ENCODE results near the gene HSPA6. TPM values are rescaled to one million over a fixed set of nuclear protein-coding genes. Genes with fewer than 3 reads are reported as not detected.

Gene HSPA6
- polyA plus RNA-seq, 1 donor (not counting 4 experiments of a cell fraction or from before 2014, with no cell fraction given): 0.26 TPM

- DNase-seq (ENCODE audit: low read depth, low spot score) (no peak), FAIRE-seq (no peak)
- Histone ChIP-seq H3K36me3 (ENCODE audit: control insufficient read depth in 2 of 2, extremely low read depth in 1 of 2, insufficient read depth in 2 of 2, low read length in 2 of 2) (no peaks in the 10 kb centered on the region), H3K9me1 (ENCODE audit: control insufficient read depth, extremely low read depth, insufficient read depth, low read length) (no peaks in the 10 kb centered on the region), H4K20me1 (ENCODE audit: control insufficient read depth, extremely low read depth, insufficient read depth, low read length) (no peaks in the 10 kb centered on the region), H3K9ac (ENCODE audit: control insufficient read depth, extremely low read depth, insufficient read depth, low read length) (no peak overlapping the region), H3K4me3 (ENCODE audit: control insufficient read depth in 2 of 3, extremely low read depth in 1 of 3, insufficient read depth in 2 of 3, low read depth in 1 of 3, low read length in 3 of 3) (no peak overlapping the region), H3K9me3 (ENCODE audit: control insufficient read depth, low read depth, low read length) (no peaks in the 10 kb centered on the region), H3K27ac (ENCODE audit: control insufficient read depth, insufficient read depth, low read length) (no peak overlapping the region), H2AFZ (ENCODE audit: control insufficient read depth, low read length) (no peak overlapping the region), H3K4me2 (ENCODE audit: control insufficient read depth, extremely low read depth, insufficient read depth, low read depth, low read length) (no peak overlapping the region), H3K79me2 (ENCODE audit: control insufficient read depth, insufficient read depth, low read length) (no peaks in the 10 kb centered on the region), H3K4me1 (ENCODE audit: control insufficient read depth, extremely low read depth, insufficient read depth, low read length) (peaks cover 6% of the 10 kb centered on the region), H3K27me3 (ENCODE audit: control insufficient read depth, extremely low read depth, insufficient read depth, low read length) (peaks cover 21% of the 10 kb centered on the region)
- dilution Hi-C loops (cut with MboI; ENCODE audit: extremely low pct_ligation_motif_present, low sequenced_read_pairs): no loop called here
- TF ChIP-seq CTCF (optimal IDR thresholded peaks at IDR 0.05 in 1 of 3, IDR thresholded peaks at IDR 0.05 in 1 of 3, conservative IDR thresholded peaks at IDR 0.05 in 1 of 3; ENCODE audit: extremely low read depth in 1 of 3, insufficient read depth in 2 of 3, low read length in 3 of 3) (no peak), EZH2 (IDR thresholded peaks at IDR 0.05; ENCODE audit: low read length) (no peak)
Observed at GRCh38 chr1:161491472-161491871, 32.9 kb upstream of the HSPA6 start.

- dilution Hi-C loops (cut with MboI; ENCODE audit: extremely low pct_ligation_motif_present, low sequenced_read_pairs): no loop called here
- no peak for FAIRE-seq
Observed at GRCh38 chr1:161492827-161493226, 31.5 kb upstream of the HSPA6 start.

More at GRCh38 chr1:161492827-161493226, 31.5 kb upstream of the HSPA6 start:
- Histone ChIP-seq H3K9me1 (ENCODE audit: control insufficient read depth, extremely low read depth, insufficient read depth, low read length) (no peaks in the 10 kb centered on the region), H3K27me3 (ENCODE audit: control insufficient read depth, extremely low read depth, insufficient read depth, low read length) (peaks cover 21% of the 10 kb centered on the region), H3K4me1 (ENCODE audit: control insufficient read depth, extremely low read depth, insufficient read depth, low read length) (no peaks in the 10 kb centered on the region), H3K4me3 (ENCODE audit: control insufficient read depth in 2 of 3, extremely low read depth in 1 of 3, insufficient read depth in 2 of 3, low read depth in 1 of 3, low read length in 3 of 3) (no peak overlapping the region), H3K36me3 (ENCODE audit: control insufficient read depth in 2 of 2, extremely low read depth in 1 of 2, insufficient read depth in 2 of 2, low read length in 2 of 2) (no peaks in the 10 kb centered on the region), H3K27ac (ENCODE audit: control insufficient read depth, insufficient read depth, low read length) (no peak overlapping the region), H3K9ac (ENCODE audit: control insufficient read depth, extremely low read depth, insufficient read depth, low read length) (no peak overlapping the region), H3K79me2 (ENCODE audit: control insufficient read depth, insufficient read depth, low read length) (no peaks in the 10 kb centered on the region), H4K20me1 (ENCODE audit: control insufficient read depth, extremely low read depth, insufficient read depth, low read length) (no peaks in the 10 kb centered on the region), H2AFZ (ENCODE audit: control insufficient read depth, low read length) (no peak overlapping the region), H3K9me3 (ENCODE audit: control insufficient read depth, low read depth, low read length) (no peaks in the 10 kb centered on the region), H3K4me2 (ENCODE audit: control insufficient read depth, extremely low read depth, insufficient read depth, low read depth, low read length) (no peak overlapping the region)
- no peak for TF ChIP-seq EZH2 (IDR thresholded peaks at IDR 0.05; ENCODE audit: low read length)
- no peak for TF ChIP-seq CTCF (optimal IDR thresholded peaks at IDR 0.05 in 1 of 3, IDR thresholded peaks at IDR 0.05 in 1 of 3, conservative IDR thresholded peaks at IDR 0.05 in 1 of 3; ENCODE audit: extremely low read depth in 1 of 3, insufficient read depth in 2 of 3, low read length in 3 of 3)
- DNase-seq (ENCODE audit: low read depth, low spot score): no peak
